LNCaP clone FGC (cell line): Measurements from ENCODE around the gene ENDOV.

Experiments used
- DNase-seq: peaks from one replicate; pipeline ENCODE4 v3.0.0-alpha.2; 2011; ENCODE audit warnings: low read depth
- H3K4me3 ChIP-seq: 2 replicates; pipeline ENCODE4 v1.5.1; 2011; ENCODE audit warnings: mild to moderate bottlenecking, low read depth, low read length, control low read depth
- CTCF ChIP-seq: IDR thresholded peaks from 2 replicates; pipeline ENCODE4 v1.5.1; 2012; ENCODE audit warnings: mild to moderate bottlenecking; ENCODE audit not compliant: control insufficient read depth, insufficient read depth; ENCODE audit errors: extremely low read depth

Gene ENDOV

GRCh38 chr17:80476877-80477646 is 62.1 kb downstream of the ENDOV start:
- DNase-seq, result no peak
- no peak overlapping the region for H3K4me3 ChIP-seq
- no peak for TF ChIP-seq CTCF

GRCh38 chr17:80477647-80478478 is 62.9 kb downstream of the ENDOV start:
- DNase-seq, result no peak
- peak; percentile 53 for TF ChIP-seq CTCF
- H3K4me3 ChIP-seq, result no peak overlapping the region

DNA sequence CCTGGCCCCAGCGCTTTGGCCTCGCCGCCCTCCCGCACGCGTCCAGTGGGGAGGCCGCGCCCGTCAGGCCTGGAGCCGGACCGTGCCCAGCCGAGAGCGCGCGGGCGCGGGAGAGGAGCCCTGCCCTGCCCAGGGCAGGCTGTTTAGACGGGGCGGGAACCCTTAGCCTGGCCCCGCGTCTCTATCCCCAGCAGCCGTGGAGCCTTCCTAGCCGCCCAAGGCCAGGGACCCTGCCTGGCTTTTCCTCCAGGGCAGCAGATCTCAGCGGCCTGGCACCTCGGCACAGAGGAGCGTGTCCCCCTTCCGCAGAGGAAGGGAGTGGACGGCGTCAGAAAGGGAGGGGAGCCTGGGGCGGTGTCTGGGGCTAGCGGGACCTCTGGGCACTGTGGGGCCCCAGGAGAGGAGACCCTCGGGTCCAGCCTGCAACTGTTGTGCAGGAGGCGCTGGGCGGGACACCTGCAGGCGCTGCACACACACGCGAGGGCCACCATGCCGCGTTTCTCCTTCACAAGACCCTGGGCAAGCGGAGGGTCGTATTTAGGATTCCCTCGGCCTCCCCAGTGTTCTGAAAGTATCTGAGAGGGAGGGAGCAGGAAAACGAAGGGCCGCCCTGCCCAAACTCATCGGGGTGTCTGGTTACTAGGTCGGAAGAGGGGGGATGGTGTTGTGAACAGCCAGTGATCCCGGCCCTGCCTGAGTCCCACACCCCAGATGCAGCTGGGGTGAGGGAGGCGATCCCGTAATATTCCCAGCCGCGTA is 63.7 kb downstream of the ENDOV start:
- H3K4me3 ChIP-seq, result no peak overlapping the region
- no peak for TF ChIP-seq CTCF
- no peak for DNase-seq

- no peak overlapping the region for H3K4me3 ChIP-seq
- DNase-seq, result no peak
- no peak for TF ChIP-seq CTCF
Measured at GRCh38 chr17:80479246-80479566, 64.2 kb downstream of the ENDOV start.

DNA sequence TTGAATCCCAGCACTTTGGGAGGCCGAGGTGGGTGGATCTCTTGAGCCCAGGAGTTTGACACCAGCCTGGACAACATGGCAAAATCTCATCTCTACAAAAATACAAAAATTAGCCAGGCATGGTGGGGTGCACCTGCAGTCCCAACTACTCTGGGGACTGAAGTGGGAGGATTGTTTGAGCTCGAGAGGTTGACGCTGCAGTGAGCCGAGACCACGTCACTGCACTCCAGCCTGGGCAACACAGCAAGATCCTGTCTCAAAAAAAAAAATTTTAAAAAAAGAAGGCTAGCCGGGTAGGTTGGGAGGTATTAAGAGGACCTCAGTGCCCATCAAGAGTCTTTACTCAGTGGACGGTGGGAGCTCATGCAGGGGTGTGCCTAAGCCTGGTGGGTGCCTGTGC is 65.3 kb downstream of the ENDOV start:
- DNase-seq, result no peak
- no peak overlapping the region for H3K4me3 ChIP-seq
- no peak for TF ChIP-seq CTCF

DNA sequence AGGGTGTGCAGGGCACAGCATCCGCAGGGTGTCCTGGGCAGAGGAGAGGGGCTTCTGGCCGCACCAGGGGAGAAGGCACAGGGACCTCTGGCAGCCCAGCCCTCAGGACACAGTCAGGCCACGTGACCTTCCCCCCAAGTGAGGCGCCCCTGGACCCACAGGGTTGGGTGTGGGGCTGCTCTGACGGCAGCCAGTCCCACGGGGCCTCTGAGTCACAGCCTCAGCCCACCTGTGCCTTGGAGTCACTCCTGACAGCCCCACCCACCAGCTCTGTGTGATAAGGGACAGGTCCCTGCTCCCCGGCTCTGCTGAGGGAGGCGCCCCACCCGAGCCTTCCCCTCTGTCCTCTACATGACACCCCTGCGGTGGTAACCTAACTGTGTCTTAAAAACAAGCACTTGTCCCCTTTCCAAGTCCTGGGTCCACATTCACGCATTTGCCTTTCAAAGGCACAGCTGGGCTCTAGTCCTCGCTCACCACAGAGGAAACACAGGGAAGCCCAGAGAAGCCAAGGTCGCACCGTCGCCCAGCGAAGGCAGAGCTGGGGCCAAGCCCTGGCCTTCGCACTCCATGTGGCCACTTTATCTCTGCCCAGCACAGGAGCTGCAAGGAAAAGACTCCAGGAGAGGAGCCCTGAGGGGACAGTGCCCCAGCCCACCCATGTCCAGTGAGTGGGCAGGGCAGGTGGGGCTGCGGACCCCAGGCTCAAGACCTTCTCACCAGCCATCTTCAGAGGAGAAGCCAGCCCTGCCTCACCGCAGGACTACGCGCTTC is 66.5 kb downstream of the ENDOV start:
- no peak overlapping the region for H3K4me3 ChIP-seq
- no peak for DNase-seq
- TF ChIP-seq CTCF, result no peak
